ENCODE data around the gene AKAP12.
"Not testable (repeated sequence)": the region's sequence is repeated elsewhere in the genome, so short reads cannot be mapped to it uniquely, and the experiment has no call there.

AKAP12 gene

DNA sequence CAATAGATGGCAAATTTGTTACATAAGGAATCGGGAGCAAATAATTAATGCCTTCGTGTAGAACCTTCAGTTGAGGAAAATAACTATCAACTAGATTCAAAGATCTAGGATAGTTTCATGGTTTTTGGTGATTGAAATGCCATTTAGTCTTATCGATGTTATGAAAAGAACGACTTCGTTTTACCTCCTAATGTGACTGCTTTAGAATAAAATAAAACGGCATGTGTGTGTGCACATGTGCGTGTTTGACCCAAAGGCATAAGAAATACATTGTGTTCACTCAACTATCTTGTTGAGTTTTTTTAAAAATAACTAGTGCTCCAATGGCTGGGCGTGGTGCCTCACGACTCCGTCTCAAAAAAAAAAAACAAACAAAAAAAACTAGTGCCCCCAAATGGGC, 114.0 kb downstream of the AKAP12 start:
- Mint-ChIP-seq H3K9me3 (no peaks in the 10 kb centered on the region), H3K36me3 (no peaks in the 10 kb centered on the region)

DNA sequence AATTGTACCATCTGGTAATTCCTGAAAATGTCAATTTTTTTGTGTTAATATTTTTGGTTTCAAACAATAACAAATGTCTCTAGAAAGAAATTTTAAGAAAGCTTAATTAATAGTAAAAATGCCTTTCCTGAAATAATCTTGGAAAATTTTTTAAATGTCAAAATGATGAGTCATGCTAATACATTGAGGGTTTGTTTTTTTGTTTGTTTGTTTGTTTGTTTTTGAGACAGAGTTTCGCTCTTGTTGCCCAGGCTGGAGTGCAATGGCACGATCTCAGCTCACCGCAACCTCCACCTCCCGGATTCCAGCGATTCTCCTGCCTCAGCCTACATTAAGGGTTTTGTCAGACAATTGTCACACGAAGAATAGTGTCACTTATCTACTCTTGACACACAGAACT, 117.2 kb downstream of the AKAP12 start:
- not testable (repeated sequence) for H3K27ac Mint-ChIP-seq, H3K36me3 Mint-ChIP-seq

More for the DNA sequence above, 114.0 kb downstream of the AKAP12 start:
- H3K4me1 Mint-ChIP-seq = peaks cover 6% of the 10 kb centered on the region
- DNase-seq (ENCODE audit: low spot score in 2 of 2) = no peak
- ATAC-seq = no peak
- no peak overlapping the region for H3K27ac Mint-ChIP-seq
- no peak overlapping the region for H3K4me3 Mint-ChIP-seq

GRCh38 chr6:151357758-151358436, 118.1 kb downstream of the AKAP12 start:
- DNase-seq (ENCODE audit: low spot score in 2 of 2) (no peak), ATAC-seq (no peak)
- Mint-ChIP-seq H3K27ac (no peak overlapping the region), H3K36me3 (peaks cover 17% of the 10 kb centered on the region), H3K4me1 (no peaks in the 10 kb centered on the region), H3K4me3 (no peak overlapping the region), H3K9me3 (no peaks in the 10 kb centered on the region)

More for the DNA sequence above, 117.2 kb downstream of the AKAP12 start:
- not testable (repeated sequence) for DNase-seq (ENCODE audit: low spot score in 2 of 2); H3K4me1 Mint-ChIP-seq; ATAC-seq; H3K9me3 Mint-ChIP-seq; H3K4me3 Mint-ChIP-seq

- Mint-ChIP-seq H3K4me3 (no peak overlapping the region), H3K27ac (no peak overlapping the region), H3K36me3 (peaks cover 23% of the 10 kb centered on the region), H3K4me1 (no peaks in the 10 kb centered on the region), H3K9me3 (no peaks in the 10 kb centered on the region)
- ATAC-seq (no peak), DNase-seq (ENCODE audit: low spot score in 2 of 2) (no peak)
Observed at GRCh38 chr6:151358475-151358874, 118.7 kb downstream of the AKAP12 start.

GRCh38 chr6:151359486-151359885, 119.7 kb downstream of the AKAP12 start:
- Mint-ChIP-seq H3K36me3 (peaks cover 33% of the 10 kb centered on the region), H3K4me3 (no peak overlapping the region), H3K4me1 (no peaks in the 10 kb centered on the region), H3K27ac (no peak overlapping the region), H3K9me3 (no peaks in the 10 kb centered on the region)
- DNase-seq (ENCODE audit: low spot score in 2 of 2) (no peak), ATAC-seq (no peak)

- Mint-ChIP-seq H3K36me3 (peaks cover 85% of the 10 kb centered on the region), H3K27ac (no peak overlapping the region), H3K4me1 (no peaks in the 10 kb centered on the region), H3K4me3 (no peak overlapping the region), H3K9me3 (no peaks in the 10 kb centered on the region)
- DNase-seq (ENCODE audit: low spot score in 2 of 2) (no peak), ATAC-seq (no peak)
Observed at GRCh38 chr6:151365233-151365632, 125.5 kb downstream of the AKAP12 start.

DNA sequence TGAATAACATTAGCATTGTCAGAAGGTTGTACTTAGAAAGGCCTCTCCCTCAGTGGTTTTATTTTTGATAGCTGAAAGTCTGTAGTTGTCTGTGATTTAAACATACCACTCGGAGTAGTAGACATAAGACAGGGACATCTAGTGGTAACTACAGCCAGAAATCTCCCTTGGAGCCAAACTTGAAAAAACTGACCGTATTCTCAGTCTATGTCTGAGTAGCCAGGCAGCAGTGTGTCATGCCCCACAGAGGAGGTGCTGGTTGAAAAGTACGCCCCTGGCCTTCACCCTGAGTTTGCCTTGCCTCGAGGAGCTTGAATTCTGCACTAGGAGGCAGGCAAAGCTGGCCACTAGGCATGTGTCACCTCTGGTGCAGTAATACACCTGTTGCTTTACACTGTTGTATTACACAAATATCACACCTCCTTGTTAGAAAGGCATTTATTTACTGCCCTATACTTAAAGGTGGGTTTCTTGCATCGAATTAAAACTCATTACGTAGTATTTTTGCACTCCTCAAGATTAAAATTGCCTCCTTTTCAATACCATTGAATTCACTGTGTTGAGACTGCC, 130.8 kb downstream of the AKAP12 start:
- no peak overlapping the region for H3K4me3 Mint-ChIP-seq
- DNase-seq (ENCODE audit: low spot score in 2 of 2) (no peak), ATAC-seq (no peak)
- H3K36me3 Mint-ChIP-seq = peaks cover 75% of the 10 kb centered on the region
- H3K9me3 Mint-ChIP-seq = no peaks in the 10 kb centered on the region
- peak overlapping the region; percentile 93 for H3K27ac Mint-ChIP-seq
- H3K4me1 Mint-ChIP-seq = peaks cover 41% of the 10 kb centered on the region

- Mint-ChIP-seq H3K27ac (peak overlapping the region; percentile 93), H3K4me3 (peak overlapping the region; percentile 69), H3K4me1 (peaks cover 55% of the 10 kb centered on the region)
Observed at GRCh38 chr6:151372164-151372563, 132.4 kb downstream of the AKAP12 start.

GRCh38 chr6:151374036-151374683, 134.4 kb downstream of the AKAP12 start:
- peak overlapping the region; percentile 93 for H3K27ac Mint-ChIP-seq
- no peak for DNase-seq (ENCODE audit: low spot score in 2 of 2)
- peaks cover 67% of the 10 kb centered on the region for H3K4me1 Mint-ChIP-seq
- H3K36me3 Mint-ChIP-seq = peaks cover 44% of the 10 kb centered on the region
- H3K9me3 Mint-ChIP-seq = no peaks in the 10 kb centered on the region
- peak; percentile 22 for ATAC-seq
- peak overlapping the region; percentile 69 for H3K4me3 Mint-ChIP-seq

More at GRCh38 chr6:151372164-151372563, 132.4 kb downstream of the AKAP12 start:
- Mint-ChIP-seq H3K9me3 (no peaks in the 10 kb centered on the region), H3K36me3 (peaks cover 60% of the 10 kb centered on the region)
- ATAC-seq (peak; percentile 68), DNase-seq (ENCODE audit: low spot score in 2 of 2) (no peak)

GRCh38 chr6:151375833-151376232, 136.1 kb downstream of the AKAP12 start:
- Mint-ChIP-seq H3K36me3 (peaks cover 39% of the 10 kb centered on the region), H3K27ac (peak overlapping the region; percentile 48), H3K4me3 (peak overlapping the region; percentile 40), H3K4me1 (peaks cover 77% of the 10 kb centered on the region), H3K9me3 (no peaks in the 10 kb centered on the region)
- DNase-seq (ENCODE audit: low spot score in 2 of 2) (no peak), ATAC-seq (no peak)

DNA sequence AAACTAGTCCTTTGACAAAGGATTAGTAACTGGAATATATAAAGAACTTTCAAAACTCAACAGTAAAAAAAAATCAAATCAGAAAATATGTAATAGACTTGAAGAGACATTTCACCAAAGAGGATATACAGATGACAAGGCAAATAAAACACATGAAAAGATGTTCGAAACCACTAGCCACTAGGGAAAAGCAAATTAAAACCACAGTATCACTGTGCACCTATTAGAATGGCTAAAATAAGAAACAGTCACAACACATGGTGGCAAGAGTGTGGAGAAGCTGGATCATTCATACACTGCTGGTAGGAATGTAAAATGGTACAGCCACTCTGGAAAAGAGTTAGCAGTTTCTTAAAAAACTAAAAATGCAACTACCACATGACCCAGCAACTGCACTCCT, 136.7 kb downstream of the AKAP12 start:
- no peak for DNase-seq (ENCODE audit: low spot score in 2 of 2)
- peaks cover 77% of the 10 kb centered on the region for H3K4me1 Mint-ChIP-seq
- peak overlapping the region; percentile 40 for H3K4me3 Mint-ChIP-seq
- ATAC-seq = no peak
- peaks cover 35% of the 10 kb centered on the region for H3K36me3 Mint-ChIP-seq
- peak overlapping the region; percentile 48 for H3K27ac Mint-ChIP-seq
- no peaks in the 10 kb centered on the region for H3K9me3 Mint-ChIP-seq

- peaks cover 28% of the 10 kb centered on the region for H3K36me3 Mint-ChIP-seq
- no peak overlapping the region for H3K4me3 Mint-ChIP-seq
- no peak for ATAC-seq
- H3K4me1 Mint-ChIP-seq = peaks cover 75% of the 10 kb centered on the region
- DNase-seq (ENCODE audit: low spot score in 2 of 2) = no peak
- H3K9me3 Mint-ChIP-seq = no peaks in the 10 kb centered on the region
- H3K27ac Mint-ChIP-seq = no peak overlapping the region
Observed at GRCh38 chr6:151377095-151377494, 137.3 kb downstream of the AKAP12 start.

DNA sequence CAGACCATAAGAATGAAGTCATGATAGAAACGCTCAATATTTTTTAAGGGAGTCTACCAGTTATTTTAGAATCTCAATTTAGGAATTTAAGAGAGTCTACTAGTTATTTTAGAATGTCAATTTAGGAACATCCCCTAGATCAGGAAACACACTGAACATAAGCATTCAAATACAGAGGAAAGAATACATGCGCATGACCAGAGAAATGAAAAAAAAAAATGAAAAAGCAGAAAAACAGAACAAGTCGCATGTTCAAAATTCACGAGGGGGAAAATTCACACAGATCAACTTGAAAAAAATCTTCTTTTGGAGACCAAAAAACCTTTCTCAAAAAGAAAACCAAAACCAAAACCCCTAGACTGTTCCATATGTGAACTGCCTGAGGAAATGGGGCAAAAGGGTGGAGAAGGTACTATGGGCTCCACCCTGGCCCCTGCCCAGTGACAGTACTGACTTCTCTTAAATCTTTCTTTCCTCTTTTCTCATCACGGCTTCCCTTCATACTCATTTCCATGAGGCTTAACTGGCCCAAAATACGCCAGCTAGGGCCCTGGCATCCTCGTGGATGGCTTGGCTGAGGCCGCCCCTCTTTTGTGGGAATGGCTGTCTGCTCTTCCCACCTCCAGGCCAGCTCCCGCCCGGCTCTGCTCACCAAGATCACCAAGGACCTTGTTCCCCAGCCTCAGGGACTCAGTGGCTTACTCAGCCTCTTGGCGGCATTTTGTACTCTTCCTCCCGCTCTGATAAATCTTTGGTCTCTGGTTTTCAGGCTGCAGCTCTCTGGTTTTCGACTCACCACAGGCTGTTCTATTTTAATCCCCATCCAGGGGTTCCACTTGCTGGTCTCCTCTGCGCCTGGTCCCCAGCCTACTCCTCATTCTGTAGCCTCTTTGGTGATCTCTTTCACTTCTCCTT, 140.4 kb downstream of the AKAP12 start:
- DNase-seq (ENCODE audit: low spot score in 2 of 2) (peak in 1 of 2 donors; percentile 68), ATAC-seq (peak; percentile 75)
- Mint-ChIP-seq H3K9me3 (no peaks in the 10 kb centered on the region), H3K36me3 (peaks cover 18% of the 10 kb centered on the region), H3K4me1 (peaks cover 63% of the 10 kb centered on the region), H3K27ac (peak overlapping the region; percentile 99), H3K4me3 (peak overlapping the region; percentile 91)

GRCh38 chr6:151380848-151381205, 141.1 kb downstream of the AKAP12 start:
- DNase-seq (ENCODE audit: low spot score in 2 of 2) (no peak), ATAC-seq (peak; percentile 47)
- H3K27ac Mint-ChIP-seq = peak overlapping the region; percentile 99
- no peaks in the 10 kb centered on the region for H3K9me3 Mint-ChIP-seq
- H3K36me3 Mint-ChIP-seq = peaks cover 18% of the 10 kb centered on the region
- H3K4me1 Mint-ChIP-seq = peaks cover 63% of the 10 kb centered on the region
- peak overlapping the region; percentile 91 for H3K4me3 Mint-ChIP-seq

DNA sequence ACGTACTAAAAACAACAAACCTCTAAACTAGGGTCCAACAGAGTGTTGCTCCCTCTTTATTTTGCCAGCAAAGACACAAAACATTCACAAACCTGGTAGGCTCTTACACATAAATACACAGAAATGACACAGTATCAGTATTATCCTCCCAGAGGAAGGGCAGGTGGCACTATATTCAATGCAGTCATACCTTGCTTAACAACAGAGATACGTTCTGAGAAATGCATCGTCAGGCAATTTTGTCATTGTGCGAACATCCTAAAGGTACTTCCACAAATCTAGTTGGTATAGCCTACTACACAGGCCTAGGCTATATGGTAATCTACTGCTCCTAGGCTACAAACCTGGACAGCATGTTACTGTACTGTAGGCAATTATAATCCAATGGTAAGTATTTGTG, 142.0 kb downstream of the AKAP12 start:
- DNase-seq (ENCODE audit: low spot score in 2 of 2) = no peak
- Mint-ChIP-seq H3K4me1 (peaks cover 55% of the 10 kb centered on the region), H3K4me3 (peak overlapping the region; percentile 91), H3K36me3 (peaks cover 18% of the 10 kb centered on the region), H3K9me3 (no peaks in the 10 kb centered on the region), H3K27ac (peak overlapping the region; percentile 99)
- ATAC-seq = peak; percentile 66
